NCI-H524 (cell line): ENCODE measurements around the gene TRIP13.
"Not testable (repeated sequence)": the region's sequence is repeated elsewhere in the genome, so short reads cannot be mapped to it uniquely, and the experiment has no call there.

Source experiments
- DNase-seq, 2 experiments: peaks; one replicate each; lab custom pipeline; 2025; lab: John Stamatoyannopoulos, UW

TRIP13 gene

GRCh38 chr5:937151-937924 is 44.7 kb downstream of the TRIP13 start:
- DNase-seq: no peak

DNA sequence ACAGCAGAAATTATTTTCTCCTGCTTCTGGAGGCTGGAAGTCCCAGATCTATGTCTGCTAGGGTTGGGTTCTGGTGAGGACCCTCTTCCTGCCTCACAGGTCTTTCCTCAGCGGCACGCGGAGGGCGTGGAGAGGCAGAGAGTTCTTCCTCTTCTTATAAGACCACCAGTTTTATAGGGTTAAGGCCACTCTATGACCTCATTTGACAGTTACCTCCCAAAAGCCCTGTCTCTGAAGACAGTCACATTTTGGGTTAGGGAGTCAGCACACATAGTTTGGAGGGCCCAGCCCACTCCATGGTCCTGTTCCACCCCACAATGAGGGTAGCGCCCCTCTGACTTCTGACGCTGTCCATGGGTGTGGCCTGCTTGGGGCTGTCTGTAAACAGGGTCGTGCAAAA is 46.7 kb downstream of the TRIP13 start:
- no peak for DNase-seq

- DNase-seq: not testable (repeated sequence)
Measured at GRCh38 chr5:940741-941140, 48.1 kb downstream of the TRIP13 start.

DNA sequence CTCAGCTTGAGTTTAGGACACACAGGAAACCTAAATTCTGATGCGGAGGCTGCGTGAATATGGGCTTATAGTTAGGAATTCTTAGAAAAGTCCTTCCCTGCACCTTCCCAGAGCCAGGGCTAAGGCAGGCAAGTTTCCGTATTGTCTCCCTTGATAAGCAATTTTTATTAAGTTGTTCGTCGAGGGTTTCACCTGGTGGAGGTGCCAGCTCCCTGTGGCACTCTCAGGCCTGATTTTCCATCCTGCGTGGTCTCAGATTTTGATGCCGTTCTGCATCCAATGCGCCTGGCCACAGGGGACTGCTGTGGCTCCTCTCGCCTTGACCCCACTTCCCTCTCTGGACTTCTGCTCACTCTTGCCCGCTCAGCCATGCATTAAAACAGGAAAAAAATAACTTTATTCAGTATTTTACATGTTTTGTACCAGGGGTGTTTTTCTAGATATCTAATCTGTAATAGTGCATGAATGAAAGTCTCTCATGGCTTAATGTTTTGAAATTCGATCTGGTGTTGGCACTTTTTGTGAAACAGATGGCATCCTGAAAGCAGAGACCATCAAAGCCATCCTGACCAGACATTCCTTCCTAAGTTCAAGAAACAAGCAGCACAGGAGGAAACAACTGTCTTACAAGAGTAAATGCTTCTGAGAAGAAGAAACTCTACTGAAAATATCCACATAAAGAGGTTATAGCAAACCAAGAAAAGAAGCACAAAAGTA is 50.7 kb downstream of the TRIP13 start:
- DNase-seq: peak; percentile 82 to 87

GRCh38 chr5:943918-944620 is 51.4 kb downstream of the TRIP13 start:
- peak; percentile 62 to 67 for DNase-seq

DNA sequence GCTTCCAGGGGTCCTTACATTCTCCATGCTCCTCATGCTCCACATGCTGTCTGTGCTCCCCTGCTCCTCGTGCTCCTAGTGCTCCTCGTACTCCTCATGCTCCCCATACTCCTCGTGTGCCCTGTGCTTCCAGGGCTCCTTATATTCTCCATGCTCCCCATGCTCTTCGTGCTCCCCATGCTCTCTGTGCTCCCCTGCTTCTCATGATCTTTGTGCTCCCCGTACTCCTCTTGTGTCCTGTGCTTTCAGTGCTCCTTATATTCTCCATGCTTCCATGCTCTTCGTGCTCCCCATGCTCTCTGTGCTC is 51.9 kb downstream of the TRIP13 start:
- DNase-seq: no peak

DNA sequence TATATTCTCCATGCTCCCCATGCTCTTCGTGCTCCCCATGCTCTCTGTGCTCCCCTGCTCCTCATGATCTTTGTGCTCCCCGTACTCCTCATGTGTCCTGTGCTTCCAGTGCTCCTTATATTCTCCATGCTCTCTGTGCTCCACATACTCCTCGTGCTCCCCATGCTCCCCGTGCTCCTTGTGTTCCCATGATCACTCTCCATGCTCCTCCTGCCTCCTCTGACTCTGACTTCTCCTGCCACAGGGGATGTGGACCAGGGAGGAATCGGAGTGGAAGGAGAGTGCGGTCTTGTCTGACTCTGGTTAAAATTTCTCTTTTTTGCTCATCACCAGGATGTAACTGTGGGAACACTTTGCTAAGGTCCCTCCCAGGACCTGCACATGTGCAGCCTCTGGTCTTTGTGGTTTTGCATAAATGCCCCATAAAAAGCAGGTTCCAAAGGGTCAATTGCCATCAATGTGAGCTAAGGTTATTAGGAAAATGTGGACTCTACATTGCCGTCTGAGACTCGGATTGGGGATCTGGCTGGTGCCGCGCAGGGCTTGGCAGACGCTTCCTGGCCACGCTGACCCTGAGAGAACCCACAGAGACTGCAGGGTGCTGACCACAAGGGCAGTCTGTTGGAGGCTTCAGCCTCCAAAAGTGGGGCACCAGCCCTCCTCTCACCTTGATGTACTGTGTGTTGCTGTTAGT is 52.5 kb downstream of the TRIP13 start:
- no peak for DNase-seq

DNA sequence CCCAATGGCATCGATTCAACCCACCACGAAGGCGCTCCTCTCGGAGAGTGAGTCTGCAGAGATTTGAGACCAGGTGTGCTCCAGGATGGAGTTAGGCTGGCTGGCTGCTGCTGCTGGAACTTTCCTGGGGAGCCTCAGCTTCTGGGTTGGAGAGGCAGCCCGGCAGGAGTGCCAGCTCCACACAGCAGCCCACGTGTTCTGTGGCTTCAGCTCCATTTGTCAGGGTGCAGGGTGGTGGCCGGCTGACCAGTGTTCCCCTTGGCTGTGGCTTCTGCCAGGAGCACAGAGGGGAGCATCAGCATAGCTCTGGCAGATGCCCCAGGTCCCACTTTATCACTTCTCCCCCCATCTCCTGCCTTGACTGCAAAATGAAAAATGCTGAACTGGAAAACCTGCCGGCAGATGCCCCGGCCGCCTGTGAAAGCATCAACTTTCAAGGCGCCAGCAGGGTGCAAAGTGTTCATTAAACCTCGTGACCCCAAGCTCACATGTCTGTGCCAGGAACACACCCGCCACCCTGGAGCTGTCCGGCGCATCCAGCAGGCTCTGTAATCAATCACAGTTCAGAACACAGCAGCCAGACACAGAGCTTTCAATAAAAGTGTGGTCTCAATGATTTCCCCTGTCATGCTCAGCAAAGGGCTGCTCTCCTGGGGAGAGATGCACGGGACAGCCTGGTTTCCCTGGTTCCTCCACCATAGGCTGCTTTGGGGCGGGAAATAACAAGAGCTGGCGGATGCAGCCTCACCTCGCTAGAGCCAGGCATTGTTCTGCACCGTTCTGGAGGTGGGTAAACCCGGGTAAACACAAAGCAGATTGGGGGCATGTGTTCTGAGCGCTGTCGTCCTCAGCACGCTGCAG is 53.2 kb downstream of the TRIP13 start:
- peak; percentile 88 to 94 for DNase-seq

GRCh38 chr5:946720-947625 is 54.3 kb downstream of the TRIP13 start:
- DNase-seq: peak in 1 of 2 experiments; percentile 39

- DNase-seq: no peak
Measured at GRCh38 chr5:947626-948471, 55.2 kb downstream of the TRIP13 start.

- DNase-seq: no peak
Measured at GRCh38 chr5:948472-949274, 56.0 kb downstream of the TRIP13 start.

DNA sequence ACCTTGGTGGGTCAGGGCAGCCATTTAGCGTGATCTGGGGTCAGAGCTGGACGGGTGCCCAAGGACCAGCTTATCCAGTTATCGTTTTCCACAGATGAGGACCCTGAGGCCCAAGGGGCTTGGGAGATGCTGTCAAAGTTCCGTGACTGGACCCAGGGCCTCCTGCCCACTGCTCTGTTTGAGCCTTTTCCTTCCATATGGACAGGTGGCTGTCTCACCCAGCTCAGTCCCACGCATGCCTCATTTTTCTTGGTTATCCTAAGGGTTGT is 56.5 kb downstream of the TRIP13 start:
- no peak for DNase-seq

GRCh38 chr5:949815-950560 is 57.3 kb downstream of the TRIP13 start:
- no peak for DNase-seq

DNA sequence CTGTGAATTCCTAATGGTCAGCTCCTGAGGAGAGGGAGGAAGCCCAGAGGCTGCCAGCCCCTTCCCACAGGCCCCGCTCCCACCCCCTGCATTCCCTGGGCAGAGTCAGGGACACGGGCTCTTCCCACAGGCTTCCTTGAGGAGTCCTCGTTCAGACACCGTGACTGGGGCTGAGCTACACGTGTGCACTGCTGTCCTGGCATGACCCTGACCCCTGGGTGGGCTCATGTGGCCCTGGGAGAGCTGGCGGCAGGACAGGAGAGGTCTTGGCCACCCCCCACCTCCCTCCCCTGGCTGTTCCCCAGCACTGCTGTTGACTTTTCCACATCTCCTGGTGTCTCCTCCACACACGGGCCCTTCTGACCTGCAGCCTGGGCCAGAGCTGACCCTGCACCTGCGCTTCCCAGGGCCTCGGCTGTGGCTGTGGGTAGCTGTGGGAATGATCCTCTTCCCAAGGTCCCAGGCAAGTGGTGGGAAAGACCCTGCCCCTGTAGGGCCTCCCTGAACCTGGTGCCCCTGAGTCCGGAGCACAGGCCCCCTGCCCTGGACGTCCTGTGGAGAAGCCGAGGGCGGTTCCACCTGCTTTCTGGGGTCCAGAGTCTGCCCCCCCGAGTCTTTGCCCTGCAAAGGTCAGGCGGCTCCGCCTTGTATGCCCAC is 59.4 kb downstream of the TRIP13 start:
- no peak for DNase-seq

- DNase-seq: no peak
Measured at GRCh38 chr5:952597-953271, 60.0 kb downstream of the TRIP13 start.

DNA sequence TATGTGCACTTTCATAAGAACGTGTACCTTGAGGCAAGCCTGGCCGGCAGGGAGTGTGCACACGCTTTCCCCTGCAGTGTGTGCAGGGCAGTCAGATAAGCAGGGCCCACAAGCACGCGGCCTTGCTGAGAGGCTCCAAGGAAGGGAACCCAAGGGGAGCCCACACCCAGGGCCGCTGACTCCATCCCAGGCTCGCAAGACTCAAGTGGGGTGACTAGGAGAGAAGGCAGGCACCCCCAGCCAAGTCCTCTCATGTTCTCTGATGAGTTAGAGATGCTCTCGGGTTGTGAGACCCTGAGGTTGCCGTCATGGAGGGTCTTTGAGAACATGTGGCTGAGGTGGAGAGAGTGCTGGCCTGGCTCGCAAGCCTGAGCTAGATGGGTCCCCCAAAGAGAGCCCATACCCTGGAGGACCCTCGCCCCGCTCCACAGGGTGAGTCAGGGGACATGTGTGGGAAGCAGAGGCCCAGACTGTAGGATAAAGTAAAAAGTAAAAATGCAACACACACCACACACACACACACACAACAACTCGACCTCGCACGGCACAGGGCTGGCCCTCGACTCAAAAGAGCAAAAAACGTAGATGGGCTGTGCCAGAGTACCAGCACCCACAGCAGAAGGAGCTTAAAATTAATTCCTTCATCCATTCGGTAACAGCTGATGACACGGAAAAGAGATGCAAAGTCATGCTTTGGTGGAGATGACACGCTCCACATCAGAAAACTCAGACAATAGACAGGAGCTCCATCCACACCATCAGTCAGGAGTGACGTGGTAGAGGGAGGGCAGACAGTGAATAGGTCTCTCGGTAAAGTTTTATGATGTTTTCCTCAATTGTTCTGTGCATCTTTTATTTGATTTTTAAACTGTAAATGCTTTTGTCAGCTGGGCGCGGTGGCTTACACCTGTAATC is 61.1 kb downstream of the TRIP13 start:
- DNase-seq: peak; percentile 46 to 70
